GM21423 (cell line): ENCODE results near the gene SNX33.
"Not testable (repeated sequence)": the region's sequence is repeated elsewhere in the genome, so short reads cannot be mapped to it uniquely, and the experiment has no call there.

Source experiments
- ATAC-seq: cut with Tn5 transposase; IDR thresholded peaks from one replicate; pipeline ENCODE4 v1.9.1; 2021; ENCODE audit warnings: mild to moderate bottlenecking, moderate library complexity; ENCODE audit not compliant: unreplicated experiment

SNX33 gene

DNA sequence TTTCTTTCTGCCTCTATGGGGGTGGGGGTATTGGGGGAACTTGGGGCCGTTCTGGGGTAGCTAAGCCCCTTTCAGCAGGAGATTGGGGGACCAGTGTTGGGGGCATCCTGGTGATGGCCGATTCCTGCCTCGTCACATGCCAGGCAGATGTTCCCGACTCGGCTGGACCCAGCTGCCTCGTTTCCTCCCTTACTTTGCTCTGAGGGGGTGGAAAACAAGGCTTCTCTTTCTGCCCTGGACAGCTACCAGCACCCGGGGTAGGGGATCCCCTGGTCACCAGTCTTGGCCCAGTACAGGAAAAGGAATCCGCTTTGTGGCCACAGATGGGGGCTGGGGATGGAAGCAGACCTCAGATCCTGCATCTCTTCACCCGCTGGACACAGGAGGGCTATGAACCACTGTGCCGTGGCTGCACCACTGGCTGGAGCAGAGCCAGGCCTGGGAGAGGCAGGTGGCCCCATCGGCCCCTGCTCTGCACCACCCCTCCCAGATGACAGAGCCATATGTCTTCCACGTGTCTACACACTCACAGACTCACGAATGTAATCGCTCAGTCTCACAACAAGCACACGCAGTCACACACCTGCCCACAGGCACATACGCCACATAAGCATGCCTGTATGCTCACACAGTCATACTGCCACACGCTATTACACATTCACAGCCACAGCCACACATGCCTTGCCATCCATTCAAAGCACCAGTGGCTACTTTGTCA is 12.4 kb downstream of the SNX33 start:
- no peak for ATAC-seq

DNA sequence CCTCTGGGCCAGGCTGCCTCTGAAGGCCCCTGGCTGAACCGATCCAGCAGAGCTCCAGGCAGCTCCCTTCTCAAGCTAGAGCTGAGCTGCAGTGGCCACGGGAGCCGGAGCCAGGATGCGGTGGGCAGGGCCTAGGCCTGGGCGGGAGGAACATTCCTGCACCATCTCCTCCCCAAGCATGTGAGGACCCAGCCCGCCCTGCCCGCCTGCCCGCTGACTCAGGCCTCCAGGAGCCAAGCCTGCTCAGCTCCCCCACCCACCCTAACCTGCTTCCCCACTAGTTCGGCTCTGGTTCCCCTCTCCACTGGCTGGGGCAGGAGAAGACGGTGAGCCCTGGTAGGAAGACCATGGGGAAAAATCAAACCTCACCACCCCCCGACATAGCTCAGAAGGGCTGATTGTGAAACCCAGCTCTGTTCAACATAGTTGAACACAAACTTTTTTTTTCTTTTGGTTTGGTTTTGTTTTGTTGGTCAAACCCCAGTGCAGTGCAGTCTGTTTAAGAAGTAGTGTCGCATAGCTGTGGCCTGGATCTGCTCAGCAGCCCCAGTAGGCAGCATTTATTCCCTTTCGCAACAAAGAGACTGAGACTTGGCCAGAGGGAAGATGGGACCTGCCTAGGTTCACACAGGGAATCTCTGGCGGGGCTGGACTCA is 13.5 kb downstream of the SNX33 start:
- ATAC-seq, result no peak

DNA sequence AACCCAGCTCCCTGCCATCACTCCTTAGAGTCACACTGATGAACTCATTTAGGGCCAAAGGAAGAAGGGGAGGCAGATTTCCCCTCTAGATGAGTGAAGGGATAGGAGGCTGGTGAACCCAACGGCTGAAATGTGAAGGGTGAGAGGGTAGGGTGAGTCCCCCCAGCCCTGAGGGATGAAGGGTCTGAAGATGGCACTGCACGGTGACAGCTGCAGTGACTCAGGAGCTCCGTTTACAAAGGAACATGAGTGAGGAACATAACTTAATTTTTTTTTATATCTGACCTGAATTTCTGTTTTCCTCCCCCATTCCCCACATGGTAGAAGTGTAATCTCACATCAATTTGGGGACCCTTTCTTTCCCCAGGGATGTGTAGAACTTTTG is 14.0 kb downstream of the SNX33 start:
- ATAC-seq, result no peak

DNA sequence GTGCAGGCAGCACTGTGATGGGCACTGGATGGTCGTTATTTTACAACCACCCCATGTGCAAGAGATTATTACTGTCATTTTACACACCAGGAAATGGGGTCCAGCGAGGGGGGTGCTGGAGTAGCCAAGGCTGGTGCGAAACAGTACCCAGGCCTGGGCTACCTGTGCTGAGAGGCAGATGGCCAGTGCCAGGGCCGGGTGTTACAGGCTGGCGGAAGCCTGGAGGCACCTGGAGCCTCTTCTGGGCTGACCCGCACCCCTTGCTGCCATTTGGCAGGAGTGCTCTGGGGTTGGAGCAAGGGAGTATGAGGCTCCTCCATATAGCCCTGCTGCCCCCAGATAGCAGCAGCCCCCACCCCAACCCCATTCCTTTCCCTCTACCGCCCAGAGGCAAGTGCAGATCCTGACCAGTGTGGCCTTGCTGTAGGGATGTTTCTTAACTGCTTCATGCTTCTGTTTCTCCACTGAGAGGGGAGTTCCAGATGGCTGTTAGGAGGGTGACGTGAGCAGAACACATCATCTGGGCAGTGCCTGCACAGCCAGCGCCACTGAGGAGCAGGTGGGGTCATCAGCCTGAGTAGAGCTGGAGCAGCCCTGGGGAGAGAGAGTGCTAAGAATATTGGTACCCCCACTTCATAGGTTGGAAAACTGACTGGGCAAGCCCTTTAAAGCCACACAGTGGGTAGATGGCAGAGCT is 15.3 kb downstream of the SNX33 start:
- no peak for ATAC-seq

DNA sequence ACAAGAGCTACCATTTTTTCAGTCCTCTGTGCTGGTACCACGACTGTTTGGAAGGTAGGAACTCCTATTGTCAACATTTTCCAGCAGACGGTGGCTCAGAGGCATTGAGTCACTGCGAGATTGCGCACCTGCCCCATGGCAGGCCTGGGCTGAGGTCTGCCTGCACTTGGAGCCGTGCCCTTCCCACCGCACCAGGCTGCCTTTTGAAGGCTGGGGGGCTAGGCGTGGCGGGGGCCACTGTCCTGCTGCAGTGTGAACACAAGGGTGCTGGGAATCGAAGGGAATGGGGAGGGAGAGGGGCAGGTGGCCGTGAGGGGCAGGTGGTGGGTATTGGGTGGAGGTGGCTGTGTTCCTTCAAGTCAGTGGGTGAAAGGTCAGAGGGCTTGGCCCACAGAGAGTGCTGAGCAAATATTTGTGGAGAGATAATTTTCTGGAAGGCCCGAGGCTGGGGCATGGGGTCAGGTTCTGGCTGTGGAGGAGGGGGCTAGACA is 16.3 kb downstream of the SNX33 start:
- ATAC-seq, result no peak

DNA sequence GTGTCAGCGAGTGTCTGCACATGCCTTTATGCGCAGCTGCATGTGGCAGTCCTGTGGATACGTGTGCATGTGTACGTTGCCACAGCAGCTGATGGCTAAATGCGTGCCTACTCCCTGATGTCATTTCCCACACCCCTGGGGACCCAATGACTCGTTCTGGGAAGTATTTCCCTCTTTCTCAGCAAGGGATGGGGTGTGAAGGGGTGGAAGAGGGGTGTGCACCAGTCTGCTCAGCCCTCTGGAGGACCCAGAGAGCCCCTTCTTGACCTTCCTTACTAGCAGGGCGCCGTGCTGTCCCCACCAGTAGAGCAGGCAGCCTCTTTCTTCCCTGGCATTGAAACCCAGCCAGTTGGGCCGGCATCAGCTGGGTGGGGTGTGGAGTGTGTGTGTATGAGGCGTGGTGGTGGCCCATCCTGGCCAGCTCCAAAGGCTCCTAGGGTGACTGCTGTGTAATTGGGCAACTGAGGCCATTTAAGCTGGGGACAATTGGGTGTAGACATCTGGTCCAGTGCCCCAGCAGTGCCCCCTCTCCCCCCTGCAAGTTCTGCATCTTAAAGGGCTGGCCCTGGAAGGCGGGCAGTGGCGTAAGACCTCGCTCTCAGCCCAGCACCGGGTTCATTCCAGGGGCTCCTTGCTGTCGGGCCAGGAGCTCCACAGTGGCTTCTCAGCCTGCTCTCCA is 19.2 kb downstream of the SNX33 start:
- no peak for ATAC-seq

DNA sequence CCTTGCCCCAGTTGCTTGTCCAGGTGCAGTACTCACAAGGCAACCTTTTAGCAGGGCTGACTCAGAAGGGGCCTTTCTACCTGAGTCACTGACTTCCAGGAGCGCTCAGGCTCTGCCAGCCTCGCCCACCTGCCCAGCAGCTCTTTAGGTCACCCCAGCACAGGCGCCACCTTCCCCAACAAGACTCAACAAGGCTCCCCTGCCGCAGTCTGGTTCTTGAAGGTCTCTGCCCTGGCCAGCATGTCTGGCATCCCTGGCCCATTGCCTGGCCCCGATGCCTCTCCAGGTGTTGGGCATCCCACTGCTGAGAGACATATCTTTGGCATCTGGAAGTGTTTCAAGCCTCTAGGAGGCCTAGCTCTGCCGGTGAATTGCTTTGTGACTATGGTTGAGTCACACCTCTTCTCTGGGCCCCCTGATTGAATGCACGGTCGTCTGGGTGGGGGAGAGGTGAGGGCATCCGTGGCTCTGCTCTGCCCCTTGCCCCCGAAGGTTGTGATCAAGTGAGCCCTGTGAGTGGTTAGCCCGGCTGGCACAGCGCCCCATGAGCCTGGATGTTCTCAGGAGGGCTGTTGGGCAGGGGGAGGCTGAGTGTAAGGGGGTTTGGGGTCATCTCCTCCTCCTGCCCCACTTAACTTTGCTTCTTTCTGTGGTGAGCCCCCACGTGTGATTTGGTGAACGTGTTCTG is 21.6 kb downstream of the SNX33 start:
- no peak for ATAC-seq

DNA sequence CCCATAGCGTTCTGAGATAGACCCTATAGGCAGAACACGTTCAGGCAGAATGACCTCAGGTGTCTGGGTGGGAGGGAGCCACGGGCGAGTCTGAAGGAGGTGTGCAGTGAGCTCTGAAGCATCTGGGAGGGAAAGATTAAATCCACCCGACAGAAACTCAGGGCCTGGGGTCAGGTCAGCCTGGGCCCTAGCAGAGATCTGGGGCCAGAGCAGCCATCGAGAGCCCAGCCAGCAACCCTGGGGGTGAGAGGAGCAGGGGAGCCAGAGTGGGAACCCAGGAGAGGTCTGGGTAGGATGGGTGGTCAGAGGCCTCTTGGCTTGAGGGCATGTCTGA is 22.1 kb downstream of the SNX33 start:
- no peak for ATAC-seq

DNA sequence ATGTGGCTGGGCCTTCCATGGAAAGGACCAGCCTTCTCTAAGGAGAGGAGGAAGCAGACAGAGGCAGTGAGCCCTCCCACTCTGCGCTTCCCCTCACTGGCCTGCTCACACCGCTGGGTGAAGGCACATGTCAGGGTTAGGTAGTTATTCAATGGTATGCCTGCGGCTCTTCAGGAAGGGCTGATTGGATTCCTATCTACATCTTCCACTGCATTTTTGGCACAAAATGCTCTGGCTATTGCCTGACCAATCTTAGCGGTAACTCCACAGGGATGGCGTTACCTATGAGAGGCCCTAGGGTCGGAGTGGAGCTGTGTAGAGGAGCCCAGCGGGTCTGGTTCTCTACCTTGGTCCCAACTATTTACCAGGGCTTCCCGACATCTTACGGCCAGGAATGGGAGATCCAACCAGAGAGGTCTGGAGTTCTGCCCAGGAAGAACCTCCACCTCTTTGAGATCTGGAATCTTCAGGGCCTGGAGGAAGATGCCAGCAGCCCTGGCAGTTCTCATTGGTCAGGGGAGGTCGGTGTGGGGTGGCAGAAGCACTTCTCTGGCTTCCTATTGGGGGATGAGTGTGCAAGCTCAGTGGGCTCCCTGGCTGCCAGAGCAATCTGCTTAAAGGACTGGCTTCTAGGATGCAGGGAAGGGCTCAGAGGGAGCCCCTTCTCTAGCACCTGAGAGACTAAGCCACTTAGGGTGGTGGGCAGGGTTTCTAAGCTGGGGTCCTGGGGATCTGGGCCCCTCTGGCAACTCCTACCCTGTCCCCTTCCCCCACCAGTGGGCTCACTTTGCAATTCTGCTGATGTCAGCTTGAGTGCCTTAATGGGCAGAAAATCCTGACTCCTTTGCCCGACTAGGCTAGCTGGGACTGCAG is 24.3 kb downstream of the SNX33 start:
- no peak for ATAC-seq

DNA sequence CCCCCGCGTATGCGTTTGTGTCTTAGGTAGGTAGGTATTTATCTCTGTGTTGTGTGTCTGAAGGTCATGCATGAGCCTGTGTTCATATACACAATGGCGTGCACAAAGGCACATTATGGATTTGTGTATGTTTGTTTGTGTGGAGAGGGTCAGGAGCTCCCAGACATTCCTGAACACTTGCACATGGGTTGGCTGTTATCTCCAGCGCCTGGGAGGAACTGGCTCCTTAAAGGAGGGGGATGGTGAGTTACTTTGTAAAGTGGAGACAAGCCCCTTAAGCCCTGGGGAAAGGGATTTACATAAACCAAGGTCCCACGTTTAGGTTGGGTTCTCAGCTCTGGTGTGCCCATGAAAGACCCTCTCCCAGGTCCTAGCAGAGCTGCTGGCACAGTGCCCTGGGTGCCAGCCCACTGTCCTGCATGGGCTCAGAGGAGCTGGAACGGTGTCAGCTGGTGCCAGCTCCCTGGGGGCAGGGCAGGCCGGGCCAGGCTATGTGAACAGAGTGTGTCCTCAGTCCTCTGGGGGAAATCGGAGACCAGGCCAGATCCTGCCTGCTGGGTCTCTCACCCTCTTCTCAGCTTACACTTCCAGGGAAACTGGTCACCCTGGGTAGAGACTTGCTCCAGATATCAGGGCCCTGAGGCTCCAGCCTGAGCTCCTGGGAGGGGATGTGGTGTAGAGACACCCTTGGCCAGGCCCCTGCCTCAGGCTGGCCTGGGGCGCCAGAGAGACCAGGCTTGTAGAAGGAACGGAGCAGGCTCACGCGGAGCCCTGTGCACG is 25.1 kb downstream of the SNX33 start:
- ATAC-seq, result no peak

DNA sequence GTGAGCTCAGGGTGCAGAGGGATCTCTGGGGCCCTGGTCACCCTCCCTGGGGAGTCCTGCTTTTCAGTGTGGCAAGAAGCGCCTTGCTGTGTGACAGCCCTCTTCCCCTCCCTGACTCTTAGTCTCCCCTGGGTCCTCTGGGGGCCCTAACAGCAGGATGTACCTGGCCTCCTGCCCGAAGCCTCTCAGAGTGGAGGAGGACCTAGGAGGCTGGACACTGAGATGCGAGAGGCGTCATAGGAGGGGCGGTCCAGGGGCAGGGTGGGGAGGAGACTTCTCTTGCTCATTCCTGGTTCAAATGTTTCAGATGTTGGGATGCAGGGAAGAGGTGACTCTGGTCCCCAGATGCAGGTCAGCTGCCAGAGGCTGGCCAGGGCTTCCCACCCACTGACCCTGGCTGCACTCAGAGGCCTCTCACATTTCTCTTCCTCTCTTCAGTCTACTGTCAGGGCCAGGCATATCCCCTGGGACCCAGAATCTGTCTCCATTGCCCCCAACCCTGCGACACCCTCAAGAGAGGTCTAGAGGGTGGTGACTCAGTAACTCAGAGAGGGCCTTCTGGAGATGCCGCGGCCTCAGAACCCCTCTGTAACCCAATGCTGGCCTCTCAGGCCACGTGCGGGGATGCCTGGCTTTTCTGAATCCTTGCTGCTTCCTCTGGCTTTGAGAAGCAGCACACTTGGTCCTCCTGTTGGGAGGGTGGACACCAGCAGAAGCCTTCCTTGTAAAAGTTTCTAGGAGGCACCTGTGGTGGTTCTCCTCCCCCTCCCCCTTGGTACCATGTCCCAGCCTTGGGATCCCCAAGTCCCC is 25.9 kb downstream of the SNX33 start:
- no peak for ATAC-seq

DNA sequence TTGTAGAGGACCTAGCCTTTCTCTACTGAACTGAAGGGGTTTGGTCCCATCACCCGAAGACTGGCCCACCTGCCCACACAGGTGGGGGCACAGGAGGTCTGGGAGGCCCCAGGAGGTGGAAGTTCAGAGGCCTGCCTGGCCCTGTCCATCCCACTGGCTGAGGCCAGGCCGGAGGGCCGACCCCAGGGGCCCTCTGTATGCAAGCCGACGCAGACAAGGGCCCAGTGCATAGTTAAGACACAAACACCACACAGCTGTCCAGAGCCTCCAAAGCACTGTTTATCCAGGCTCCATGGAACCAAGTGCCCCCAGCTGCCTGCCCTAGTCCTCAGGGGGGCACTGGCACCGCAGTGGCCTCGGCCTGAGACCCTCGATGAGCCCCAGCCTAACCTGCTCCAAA is 26.7 kb downstream of the SNX33 start:
- no peak for ATAC-seq

DNA sequence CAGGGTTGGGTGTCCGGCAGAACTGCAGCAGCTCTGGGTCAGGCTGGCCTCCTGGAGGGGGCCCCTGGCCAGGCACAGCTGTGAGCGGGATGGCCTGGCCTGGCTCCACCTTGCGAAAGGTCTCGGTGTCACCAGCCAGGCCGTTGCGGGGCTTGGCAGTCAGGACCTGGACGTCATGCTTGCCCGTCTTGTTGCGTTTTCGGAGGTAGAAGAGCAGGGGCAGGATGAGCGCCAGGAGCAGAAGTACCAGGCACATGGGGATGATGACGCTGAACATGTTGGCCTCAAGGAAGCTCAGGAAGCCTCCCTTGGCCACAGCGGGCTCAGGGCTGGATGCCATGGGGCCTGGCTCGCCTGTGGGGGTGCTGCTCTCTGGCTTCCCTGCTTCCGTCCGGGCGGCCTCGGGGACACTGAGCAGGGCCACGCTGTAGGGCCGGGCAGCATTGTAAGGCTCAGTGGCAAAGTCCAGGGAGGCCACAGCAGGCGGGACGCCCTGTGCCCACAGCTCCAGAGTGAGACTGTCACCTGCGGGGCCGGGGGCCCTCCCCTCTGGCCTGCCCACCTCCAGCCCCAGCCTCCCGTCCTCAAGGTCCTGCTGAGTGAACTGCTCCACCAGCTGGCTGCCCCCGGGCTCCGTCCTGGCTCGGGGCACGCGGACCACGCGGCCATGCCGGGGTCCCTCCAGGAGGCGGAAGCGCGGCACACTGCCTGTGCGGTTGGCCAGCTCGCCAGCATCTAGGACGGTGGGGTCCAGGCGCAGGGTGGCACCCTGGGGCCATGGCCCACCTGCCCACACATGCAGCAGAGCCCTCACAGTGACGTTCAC is 28.1 kb downstream of the SNX33 start:
- ATAC-seq, result no peak

DNA sequence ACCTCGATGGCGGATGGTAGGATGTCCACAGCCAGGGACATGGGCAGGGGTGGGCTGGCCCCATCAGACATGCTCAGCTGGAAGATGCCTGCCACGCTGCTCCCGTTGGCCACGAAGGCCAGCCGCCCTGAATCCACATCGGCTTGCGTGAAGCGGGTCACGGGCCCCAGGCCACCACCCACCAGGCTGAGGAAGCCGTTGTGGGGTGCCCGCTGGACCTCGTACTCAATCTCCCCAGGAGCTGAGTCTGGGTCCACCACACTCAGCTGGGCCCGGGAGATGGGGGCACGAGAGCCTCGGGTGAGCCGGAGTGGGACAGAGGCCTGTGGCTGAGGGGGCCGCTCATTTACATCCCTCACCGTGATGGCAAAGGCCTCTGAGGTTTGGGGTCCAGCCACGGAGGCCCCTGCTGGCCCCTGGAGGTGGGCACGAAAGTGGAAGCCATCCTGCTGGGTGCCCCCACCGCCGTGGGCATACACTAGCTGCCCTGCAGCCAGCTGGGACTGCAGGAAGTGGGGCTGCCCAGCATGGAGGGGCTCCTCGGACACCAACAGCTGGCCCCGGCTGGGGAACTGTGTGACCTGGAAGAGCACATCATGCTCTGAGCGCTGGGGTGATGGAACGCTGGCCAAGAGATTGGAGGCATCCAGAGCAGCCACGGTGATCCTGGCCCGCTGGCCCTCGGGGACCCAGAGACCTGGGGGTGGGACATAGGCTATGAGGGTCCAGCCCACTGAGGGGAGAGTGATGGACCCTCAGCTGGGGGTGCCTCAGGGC is 29.2 kb downstream of the SNX33 start:
- no peak for ATAC-seq

DNA sequence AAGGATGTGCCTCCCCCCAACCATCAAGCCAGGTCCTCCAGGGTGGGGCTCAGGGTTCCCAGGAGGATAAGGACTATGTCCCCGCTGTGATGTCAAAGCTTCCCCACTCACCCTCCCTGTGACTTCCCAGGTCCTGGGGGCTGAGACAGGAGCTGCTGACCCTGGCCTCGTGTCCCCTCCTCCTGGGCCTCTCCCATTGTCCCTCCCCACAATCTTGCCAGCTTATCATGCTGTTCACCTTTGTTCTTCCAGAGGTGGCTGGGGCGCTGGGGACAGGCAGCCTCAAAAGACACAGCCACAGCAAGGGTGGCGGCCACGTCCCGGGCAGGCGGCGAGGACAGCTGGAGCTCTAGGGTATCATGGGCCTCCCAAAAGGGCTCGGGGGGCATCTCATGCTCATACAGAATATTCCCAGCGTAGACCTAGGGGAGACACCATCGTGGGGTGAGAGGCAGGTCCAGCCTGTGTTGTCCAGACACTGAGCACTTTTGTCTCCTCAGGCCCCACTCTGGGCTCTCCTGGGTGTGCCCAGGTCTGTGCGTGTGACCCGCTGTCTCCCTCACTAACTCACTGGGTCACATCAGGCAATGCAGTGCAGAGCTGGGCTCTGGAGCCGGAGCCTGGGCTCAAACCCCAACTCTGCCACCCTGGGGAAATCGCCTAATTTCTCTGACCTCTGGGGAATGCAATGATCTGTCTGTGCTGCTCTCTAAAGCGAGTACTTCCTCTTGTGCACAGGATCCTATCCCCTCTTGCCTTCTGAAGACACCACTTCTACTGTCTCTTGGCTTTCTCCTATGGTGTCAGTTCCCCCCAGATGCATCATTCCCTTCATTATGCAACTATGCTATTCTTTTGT is 30.0 kb downstream of the SNX33 start:
- no peak for ATAC-seq

DNA sequence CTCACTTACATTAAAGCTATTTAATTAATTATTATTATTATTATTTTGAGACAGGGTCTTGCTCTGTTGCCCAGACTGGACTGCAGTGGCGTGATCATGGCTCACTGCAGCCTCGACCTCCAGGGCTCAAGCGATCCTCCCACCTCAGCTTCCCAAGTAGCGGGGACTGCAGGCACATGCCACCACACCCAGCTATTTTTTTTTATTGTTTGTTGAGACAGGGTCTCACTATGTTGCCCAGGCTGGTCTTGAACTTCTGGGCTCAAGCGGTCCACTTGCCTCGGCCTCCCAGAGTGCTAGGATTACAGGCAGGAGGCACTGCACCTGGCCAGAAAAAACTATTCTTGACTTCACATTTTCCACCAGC is 30.6 kb downstream of the SNX33 start:
- ATAC-seq, result not testable (repeated sequence)
